ENCODE measurements around the gene CSNK2A1.

The CSNK2A1 gene

DNA sequence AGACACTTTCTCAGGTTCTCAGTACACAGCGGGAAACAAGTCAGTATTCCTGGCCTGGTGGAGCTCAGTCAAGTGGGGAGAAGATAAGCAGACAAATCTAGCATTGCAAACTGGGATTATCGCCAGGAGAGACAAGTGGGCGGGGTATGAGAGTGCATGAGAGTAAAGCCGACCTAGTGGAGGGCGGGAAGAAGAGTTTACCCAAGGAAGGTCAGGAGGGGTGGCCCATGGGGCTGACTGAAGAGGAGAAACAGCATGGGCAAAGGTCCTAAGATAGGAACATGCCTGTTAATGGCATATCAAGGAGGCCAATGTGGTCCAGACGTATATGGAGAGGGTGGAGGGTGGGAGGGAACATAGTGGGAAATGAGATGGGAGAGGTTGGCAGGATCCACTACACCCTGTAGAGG lies 12.4 kb upstream of the CSNK2A1 start:
- DNase-seq (ENCODE audit: low read depth) = no peak
- TF ChIP-seq CTCF (IDR thresholded peaks at IDR 0.05; ENCODE audit: control insufficient read depth, extremely low read depth, insufficient read depth) = no peak
- H3K4me3 ChIP-seq (ENCODE audit: low read depth, low read length) = no peak overlapping the region

DNA sequence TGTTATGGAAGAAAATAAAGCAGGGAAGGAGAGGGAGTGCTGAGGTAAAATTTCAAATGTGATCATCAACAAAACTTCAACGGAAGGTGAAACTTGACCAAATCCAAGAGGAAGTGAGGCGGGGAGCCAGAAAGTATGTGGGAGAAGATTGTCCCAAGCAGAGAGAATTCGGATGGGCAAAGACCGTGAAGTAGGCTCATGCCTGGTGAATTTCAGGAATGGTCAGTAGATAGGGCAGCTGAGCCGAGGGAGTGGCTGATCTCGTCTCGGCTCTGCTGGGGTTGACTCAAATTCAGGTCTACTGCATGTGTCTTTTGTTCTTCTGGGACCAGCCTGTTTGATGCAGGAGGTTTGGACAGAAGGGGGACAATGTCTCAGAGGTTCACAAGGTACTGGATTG lies 7.0 kb upstream of the CSNK2A1 start:
- no peak for TF ChIP-seq CTCF (IDR thresholded peaks at IDR 0.05; ENCODE audit: control insufficient read depth, extremely low read depth, insufficient read depth)
- H3K4me3 ChIP-seq (ENCODE audit: low read depth, low read length) = no peak overlapping the region
- DNase-seq (ENCODE audit: low read depth) = no peak

- TF ChIP-seq CTCF (IDR thresholded peaks at IDR 0.05; ENCODE audit: control insufficient read depth, extremely low read depth, insufficient read depth) = 0 out of 2 replicates have a peak, but pooled peaks have one; percentile 2
- DNase-seq (ENCODE audit: low read depth) = no peak
- H3K4me3 ChIP-seq (ENCODE audit: low read depth, low read length) = no peak overlapping the region
Observed at GRCh38 chr20:549722-550496, 6.3 kb upstream of the CSNK2A1 start.

- no peak for DNase-seq (ENCODE audit: low read depth)
- no peak for TF ChIP-seq CTCF (IDR thresholded peaks at IDR 0.05; ENCODE audit: control insufficient read depth, extremely low read depth, insufficient read depth)
- no peak overlapping the region for H3K4me3 ChIP-seq (ENCODE audit: low read depth, low read length)
Observed at GRCh38 chr20:548906-549305, 5.3 kb upstream of the CSNK2A1 start.

GRCh38 chr20:547394-547793 lies 3.8 kb upstream of the CSNK2A1 start:
- no peak overlapping the region for H3K4me3 ChIP-seq (ENCODE audit: low read depth, low read length)
- TF ChIP-seq CTCF (IDR thresholded peaks at IDR 0.05; ENCODE audit: control insufficient read depth, extremely low read depth, insufficient read depth) = no peak
- DNase-seq (ENCODE audit: low read depth) = no peak

DNA sequence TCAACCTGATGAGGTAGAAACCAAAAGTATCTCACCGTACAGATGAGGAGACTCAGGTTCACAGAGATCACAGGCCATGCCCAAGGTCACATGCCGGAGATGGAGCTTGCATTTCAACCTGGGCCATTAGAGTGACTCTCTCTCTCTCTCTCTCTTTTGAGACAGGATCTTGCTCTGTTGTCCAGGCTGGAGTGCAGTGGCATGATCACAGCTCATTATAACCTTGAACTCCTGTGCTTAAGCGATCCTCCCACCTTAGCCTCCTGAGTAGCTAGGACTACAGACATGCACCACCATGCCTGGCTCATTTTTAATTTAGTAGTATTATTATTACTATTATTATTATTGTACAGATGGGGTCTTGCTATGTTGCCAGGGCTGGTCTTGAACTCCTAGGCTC lies 2.8 kb upstream of the CSNK2A1 start:
- no peak overlapping the region for H3K4me3 ChIP-seq (ENCODE audit: low read depth, low read length)
- DNase-seq (ENCODE audit: low read depth) = no peak
- TF ChIP-seq CTCF (IDR thresholded peaks at IDR 0.05; ENCODE audit: control insufficient read depth, extremely low read depth, insufficient read depth) = no peak

Data from LNCaP clone FGC (cell line).